HG03565 (cell line): ENCODE data around the gene P2RX5.

Experiments used
- ATAC-seq: cut with Tn5 transposase; IDR thresholded peaks from one replicate; pipeline ENCODE4 v1.9.1; 2021; ENCODE audit warnings: mild to moderate bottlenecking, moderate library complexity; ENCODE audit not compliant: unreplicated experiment

P2RX5 gene

DNA sequence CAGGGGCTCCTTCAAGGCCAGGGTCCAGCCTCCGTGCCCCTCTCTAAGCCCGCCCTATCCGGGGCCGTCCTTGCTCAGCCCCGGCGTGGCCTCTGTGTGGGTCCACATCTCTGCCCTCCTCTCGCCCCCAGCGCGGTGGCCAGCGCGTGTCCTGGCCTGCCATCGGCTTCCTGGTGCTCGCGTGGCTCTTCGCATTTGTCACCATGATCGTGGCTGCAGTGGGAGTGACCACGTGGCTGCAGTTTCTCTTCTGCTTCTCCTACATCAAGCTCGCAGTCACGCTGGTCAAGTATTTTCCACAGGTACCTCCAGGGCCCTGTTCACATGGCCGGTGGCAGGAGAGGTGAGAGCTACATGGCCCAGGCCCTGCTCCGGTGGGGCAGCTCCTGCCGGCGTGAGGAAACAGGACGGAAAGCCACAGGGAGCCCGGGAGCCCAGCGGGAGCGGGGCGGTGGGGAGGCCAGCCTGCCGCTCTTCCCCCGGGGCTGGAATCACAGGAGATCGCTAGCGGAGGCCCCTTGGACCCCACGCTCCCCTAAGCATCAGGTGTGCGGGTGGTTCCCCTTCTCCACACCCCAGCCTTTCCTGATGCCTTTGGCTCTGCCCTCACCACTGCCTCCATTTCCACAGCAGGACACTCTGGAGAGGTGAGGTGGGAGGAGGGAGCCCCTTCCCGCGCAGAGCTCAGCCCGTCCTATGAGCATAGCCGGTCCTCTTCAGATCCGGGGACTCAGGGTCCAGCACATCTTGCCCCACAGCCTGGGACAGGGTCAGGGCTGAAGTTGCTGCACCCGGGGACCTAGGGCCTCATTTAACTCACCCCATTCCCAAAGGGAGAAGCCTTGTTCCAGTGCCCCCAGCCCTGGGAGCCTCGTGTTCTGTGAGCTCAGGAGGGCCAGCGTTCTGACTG, 37.8 kb downstream of the P2RX5 start:
- ATAC-seq = no peak

DNA sequence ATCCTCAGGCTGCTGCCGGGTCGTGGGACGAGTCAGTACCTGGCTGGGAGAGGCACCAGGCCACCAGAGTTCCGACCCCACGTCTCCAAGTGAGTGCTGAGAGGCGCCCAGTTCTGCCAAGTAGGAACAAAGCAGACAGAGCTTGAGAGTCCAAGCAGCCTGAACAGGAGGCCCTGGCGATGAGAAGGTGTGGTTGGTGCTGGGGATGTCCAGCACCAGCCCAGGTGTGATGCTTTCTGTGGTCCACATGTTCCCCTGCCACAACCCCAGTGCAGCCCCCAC, 38.4 kb downstream of the P2RX5 start:
- ATAC-seq = no peak

DNA sequence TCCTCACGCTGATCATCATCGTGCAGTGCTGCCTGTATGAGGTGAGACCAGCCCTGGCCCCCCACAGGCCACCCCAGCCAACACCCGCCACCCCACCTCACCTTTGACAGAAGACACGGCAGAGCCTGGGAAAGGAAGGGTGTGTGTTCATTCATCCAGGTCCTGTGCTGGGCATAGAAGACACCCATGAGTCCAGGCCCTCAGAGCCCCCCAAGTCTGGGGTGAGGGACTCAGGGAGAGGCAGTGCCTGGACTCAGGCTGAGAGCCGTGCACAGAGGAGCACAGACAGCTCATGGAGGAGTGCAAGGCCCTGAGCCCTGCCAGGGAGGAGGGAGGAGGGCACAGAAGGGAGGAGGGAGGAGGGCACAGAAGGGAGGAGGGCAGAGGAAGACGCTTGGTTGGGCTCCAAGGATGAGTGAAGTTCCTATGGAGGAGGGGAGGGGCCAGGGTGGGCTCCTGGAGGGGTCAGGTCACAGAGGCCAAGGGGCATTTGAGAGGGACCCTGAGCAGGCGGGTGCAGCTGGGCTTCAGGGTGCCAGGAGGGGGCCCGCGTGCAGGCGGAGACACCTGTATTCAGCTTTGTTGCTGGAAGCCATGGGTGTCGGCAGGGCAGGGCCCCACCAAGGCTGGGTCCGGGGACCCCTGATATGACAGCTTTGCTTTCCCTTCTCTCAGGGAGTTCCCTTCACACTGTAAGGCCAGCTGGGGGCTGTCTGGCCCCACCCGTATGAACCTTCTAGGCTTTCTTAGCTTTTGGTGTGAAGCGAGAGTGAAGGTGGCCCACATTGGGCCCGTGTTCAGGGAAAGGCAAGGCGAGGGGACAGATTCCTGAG, 39.0 kb downstream of the P2RX5 start:
- ATAC-seq = no peak

DNA sequence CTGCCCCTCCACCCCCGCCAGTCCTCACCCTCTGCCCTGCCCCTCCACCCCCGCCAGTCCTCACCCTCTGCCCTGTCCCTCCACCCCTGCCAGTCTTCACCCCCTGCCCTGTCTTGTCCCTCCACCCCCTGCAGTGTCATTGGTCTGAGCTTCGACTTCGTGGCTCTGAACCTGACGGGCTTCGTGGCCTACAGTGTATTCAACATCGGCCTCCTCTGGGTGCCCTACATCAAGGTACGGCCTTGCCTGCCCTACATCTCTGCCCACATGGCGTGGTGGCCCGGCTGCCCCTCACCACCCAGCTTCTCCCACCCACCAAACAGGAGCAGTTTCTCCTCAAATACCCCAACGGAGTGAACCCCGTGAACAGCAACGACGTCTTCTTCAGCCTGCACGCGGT, 39.6 kb downstream of the P2RX5 start:
- no peak for ATAC-seq

DNA sequence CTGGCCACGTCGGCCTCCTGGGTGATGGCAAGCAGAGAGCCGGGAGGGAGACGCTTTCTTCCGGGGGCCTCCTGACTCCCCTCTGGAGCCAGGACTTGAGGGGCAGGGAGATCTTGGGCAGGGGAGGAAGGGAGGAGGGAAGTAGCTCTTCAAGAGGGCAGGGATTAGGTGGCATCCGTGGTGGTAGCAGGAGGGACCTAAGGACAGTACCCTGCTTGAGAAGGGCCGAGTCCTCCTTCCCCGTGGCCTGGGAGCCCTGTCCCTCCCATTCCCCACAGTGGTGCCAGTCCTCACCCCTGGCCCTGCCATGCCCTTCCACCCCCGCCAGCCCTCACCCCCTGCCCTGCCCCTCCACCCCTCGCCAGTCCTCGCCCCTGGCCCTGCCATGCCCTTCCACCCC, 40.2 kb downstream of the P2RX5 start:
- no peak for ATAC-seq

DNA sequence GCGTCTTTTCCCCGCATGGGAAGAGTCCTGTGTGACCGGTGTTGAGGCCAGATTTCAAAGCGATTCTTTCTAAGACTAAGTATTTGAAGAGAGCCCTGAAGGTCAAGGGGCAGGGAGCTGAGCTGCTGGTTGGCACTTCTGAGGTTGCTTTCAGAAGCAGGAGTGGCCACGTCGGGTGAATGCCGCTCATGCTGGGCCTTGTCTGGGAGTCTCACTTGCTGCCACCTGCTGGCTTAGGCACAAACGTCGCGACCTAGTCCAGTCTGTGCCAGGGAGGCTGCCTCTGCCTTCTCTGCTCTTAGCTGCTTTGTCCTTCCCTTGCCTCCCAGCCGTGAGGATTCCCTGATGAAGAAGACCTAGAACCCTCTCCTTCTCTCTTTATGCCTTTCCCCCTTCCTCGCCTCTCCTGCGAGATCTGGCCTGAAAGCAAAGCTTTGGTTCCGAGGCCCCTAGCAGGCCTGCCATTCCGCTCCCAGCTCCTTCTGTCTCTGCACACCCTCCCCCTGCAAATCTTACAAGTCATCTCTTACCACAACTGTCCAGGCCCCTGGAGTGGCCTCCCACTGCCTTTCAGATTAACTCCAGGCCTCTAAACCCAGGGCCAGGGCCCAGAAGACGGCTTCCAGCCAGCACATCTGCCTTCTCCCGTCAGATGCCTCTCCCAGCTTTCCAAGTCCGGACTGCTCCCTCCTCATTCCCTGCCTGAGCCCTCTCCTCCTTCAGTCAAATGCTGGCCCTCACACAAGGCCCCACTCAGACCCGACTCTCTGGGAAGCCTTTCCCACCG, 48.0 kb downstream of the P2RX5 start:
- ATAC-seq = no peak

DNA sequence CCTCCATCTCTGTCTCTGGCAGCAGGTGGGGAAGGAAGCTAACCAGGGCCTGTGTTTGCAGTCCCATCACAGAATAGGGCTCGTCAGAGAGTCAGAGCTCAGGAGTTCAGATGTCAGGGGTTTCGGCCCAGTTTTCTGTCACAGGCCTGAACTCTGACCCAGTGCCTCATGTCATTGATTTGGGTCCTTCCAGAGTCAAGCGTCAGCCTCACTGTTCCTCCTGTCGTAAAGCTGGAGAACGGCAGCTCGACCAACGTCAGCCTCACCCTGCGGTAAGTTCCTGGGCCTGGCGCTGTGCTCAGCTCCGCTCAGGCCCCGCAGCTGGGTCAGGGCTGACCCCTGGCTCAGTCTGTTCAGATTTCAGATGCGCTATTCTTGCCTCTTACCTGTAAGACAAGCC, 48.7 kb downstream of the P2RX5 start:
- no peak for ATAC-seq

DNA sequence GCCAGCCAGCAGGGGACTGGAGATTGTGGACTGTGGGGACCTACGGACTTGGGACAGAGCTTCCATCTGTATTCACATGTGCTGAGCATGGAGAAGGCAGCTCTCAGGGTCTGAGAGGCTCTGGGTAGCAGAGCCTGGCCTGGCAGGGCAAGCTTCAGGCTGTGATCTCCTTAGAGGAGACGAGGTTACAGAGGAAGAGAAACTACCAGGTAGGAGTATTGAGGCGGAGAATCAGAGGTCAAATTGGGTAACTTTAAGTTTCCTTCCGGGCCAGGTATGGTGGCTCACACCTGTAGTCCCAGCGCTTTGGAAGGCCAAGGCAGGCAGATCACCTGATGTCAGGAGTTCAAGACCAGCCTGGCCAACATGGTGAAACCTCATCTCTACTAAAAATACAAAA, 50.6 kb downstream of the P2RX5 start:
- no peak for ATAC-seq

DNA sequence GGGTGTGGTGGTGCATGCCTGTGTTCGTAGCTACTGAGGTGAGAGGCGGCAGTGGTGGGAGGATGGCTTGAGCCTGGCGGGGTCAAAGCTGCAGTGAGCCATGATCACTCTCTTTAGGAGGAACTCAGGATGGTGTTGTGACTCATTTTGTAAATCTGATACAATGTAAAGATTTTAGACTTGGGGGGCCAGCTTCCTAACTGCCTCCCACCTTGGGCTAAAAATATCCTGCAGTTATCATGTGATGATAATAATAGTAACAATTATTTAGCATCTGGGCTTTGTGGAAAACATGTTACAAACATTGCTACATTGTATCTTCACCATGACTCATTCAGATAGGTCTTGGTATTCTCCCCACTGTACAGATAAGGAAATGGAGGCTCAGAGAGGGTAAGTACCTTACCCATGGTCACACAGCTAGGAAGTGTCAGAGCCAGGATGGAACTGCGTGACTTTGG, 52.0 kb downstream of the P2RX5 start:
- ATAC-seq = no peak

DNA sequence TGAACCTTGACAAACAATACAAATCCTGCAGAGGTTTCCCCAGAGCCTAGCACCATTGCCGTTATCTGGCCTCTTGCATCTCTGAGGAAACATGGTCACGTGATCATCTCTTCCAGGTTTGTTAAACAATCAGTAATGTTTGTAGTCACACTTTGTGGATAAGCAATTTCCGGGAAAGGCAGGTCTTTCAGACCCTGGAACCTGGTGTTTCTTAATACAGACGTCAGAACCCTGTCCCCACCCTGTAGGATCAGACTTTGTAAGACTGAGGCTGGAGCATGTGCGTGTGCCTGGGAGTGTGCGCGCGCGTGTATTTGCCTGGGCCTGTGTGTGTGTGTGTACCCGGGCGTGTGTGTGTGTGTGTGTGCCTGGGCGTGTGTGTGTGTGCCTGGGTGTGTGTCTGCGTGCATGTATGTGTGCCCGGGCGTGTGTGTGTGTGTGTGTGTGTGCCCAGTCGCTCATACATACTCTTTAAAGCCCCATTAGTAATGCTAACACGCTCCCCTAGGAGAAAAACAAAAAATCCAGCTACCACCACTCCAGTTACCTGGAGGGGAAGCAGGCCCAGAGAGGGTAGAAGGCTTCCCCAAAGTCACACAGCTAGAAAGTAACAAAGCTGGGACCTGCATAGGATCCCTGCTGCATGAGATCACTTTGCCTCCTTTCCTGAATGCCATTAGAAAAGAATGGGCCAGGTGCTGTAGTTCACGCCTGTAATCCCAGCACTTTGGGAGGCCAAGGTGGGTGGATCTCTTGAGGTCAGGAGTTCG, 54.1 kb downstream of the P2RX5 start:
- no peak for ATAC-seq

DNA sequence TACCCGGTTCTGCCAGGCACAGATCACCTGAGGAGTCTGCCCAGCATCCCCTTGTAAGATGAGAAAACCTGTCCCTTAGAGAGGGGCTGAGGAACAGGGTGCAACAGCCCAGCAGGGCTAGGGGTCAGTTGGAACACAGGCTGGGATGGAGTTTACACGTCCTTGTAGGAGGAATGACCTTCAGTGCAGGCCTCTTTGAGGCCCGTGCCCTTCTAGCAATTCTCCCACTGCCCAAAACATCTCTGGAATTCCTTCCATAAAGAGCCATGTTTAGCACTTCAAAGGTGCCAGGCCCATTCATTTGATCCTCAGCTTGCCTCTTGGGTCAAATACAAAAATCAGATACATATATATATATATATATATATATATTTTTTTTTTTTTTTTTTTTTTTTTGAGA, 54.9 kb downstream of the P2RX5 start:
- ATAC-seq = no peak

DNA sequence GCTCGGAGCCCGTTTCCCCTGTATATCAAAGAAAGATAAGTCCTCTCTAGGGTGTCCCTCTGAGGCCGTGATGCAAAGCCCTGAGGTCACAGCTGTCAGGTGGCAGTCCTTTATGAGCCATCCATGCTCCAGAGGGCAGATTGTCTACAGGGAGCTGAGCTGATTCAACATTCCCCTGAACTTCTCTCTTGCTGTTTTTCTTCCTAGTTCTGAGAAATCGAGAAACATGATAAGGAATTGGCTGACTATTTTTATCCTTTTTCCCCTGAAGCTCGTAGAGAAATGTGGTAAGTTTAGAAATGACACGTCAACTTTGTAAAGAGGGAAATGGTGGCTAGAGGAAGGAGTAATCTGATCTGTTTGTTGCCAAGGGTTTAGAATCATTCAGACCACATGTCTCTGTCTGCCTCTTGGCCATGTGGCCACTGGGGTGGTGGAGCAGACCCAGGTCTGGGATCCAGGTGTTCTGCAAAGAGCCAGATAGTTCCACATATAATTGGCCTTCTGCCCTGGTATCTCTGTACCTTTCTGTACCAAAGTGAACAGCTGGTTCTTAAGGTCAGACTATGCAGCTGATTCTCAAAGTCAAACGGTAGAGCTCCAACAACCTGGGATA, 55.9 kb downstream of the P2RX5 start:
- no peak for ATAC-seq

DNA sequence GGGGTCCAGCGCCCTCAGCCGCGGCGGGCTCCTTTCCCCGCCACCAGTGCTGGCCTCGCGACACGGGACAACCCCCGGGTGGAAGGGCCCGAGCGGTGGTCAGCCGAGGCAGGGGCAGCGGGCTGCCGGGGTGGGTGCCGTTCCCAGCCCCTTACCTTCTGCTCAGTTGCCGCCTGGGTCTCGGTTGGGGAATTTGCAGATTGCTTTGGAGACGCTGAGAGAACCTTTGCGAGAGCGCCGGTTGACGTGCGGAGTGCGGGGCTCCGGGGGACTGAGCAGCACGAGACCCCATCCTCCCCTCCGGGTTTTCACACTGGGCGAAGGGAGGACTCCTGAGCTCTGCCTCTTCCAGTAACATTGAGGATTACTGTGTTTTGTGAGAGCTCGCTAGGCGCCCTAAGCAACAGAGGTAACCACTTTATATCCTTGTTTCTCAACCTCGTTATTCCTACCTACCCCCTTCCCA, 59.0 kb downstream of the P2RX5 start:
- peak; percentile 2 for ATAC-seq

DNA sequence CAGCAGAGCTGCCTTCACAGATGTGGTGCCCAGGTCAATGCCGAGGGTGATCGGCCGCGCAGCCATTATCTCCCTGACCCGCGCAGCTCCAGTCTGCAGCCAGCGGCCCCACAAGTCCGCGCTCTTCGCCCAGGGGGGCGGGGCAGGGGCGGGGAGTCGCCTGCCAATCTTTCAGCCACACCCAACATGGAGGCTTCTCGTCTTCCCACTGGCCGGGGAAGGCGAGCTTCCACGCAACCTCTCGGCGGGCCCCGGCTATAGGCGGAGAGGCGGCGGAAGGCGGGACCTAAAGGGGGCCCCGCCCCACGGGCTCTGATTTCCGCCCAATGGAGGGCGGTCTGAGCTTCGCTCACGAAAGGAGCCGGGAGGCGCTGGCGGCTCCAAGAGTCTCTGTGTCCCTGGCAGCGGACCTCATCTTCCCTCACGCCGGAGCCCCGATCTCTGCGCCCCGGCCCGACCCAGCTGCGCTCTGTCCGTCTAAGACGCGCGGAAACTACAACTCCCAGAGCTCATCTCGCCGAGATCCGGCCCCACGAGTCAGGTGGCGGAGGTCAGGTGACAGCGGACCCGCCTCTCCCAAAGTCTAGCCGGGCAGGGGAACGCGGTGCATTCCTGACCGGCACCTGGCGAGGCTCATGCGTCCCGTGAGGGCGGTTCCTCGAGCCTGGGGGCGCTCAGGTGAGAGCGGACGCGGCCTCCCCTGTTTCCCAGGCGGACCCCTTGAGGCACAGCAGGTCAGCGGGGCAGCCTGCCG, 59.6 kb downstream of the P2RX5 start, which contains the start of the genes CTNS and SHPK:
Gene CTNS (plus strand): TSS at position 607 of the 754 bp plus-strand sequence. CDS start 3,447 bp downstream, outside the sequence.
Gene SHPK (minus strand): TSS at position 97 of the 754 bp plus-strand sequence. CDS start 31 bp downstream, at position 66.
- ATAC-seq = peak; percentile 82

DNA sequence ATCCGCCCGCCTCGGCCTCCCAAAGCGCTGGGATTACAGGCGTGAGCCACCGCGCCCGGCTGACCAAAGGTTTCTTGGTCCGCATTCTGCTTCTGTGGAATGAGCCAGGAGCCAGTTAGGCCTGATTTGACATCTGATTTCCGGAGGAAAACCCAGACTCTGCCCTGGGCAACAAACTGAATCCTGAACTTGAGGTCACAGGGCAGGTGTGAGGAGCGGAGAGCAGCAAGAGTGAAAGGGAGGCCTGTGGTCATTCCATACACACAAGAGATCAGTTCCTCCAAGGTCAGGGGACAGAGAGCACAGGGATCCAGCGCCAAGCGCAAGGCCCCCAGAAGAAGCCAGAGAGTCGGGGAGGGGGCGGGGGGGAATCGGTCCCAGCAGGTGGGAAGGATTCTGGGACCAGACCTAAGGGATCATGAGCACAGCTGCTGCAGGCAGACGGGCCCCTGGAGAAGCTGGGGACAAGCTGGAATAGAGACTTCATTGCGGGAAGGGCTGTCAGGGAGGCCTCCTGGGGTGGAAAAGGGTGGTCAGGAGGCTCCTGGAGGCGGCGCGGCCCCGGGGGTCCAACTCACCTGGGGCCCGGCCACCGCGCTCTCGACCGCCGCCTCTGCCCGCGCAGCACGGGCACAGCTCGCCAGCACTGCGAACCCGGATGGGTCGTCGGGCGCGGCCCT, 60.3 kb downstream of the P2RX5 start:
- ATAC-seq = no peak

DNA sequence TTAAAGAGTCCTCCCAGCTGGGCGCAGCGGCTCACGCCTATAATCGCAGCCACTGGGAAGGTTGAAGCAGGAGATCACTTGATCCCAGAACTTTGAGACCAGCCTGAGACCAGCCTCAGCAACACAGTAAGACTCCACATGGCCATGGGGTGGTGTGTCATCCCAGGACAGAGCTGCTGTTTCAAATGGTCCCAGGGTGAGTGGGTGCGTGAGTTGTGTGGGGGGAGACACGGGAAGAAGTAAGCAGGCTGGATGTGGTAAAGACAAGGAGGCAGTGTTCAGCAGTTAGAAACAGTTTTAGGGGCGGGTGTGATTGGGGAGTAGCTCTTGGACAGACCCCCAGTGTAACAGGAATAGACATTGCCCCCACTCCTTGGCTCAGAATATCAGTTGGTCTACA, 63.7 kb downstream of the P2RX5 start:
- no peak for ATAC-seq

DNA sequence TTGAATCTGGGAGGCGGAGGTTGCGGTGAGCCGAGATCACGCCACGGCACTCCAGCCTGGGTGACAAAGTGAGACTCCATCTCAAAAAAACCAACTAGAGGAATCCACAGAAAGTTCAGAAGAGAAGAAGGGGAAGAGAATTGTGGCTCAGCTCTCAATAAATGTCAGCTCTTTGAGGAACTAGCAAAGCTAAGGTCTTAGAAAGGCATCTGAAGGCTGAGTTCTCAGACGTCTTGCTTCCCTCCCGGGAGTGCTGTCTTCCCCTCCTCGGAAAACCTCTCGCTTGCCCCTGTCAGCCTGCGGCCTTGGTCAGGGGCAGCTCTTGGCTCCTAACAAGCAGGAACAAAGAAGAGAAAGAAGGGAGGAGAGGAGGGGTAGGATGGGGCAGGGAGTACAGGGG, 65.2 kb downstream of the P2RX5 start:
- no peak for ATAC-seq

DNA sequence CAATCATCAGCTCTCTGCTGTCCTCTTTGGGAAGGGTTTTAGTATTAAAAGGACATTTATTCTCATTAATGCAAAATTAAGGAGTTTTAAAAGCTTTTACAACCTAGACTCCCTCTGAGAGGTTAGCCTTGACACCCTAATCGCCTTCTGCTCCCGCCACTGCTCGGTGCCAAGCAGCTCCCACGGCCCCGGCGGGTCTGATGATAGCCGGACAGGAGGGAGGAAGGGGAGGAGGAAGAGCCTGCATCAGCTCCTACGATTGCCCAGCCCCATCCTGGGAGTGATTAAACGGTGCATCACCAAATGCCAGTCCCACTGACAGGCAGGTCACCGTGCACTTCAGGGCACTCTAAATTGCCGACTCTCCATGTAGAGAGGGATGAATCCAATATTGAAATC, 68.2 kb downstream of the P2RX5 start:
- no peak for ATAC-seq
